ENCODE data around the gene PLD2.

The PLD2 gene

DNA sequence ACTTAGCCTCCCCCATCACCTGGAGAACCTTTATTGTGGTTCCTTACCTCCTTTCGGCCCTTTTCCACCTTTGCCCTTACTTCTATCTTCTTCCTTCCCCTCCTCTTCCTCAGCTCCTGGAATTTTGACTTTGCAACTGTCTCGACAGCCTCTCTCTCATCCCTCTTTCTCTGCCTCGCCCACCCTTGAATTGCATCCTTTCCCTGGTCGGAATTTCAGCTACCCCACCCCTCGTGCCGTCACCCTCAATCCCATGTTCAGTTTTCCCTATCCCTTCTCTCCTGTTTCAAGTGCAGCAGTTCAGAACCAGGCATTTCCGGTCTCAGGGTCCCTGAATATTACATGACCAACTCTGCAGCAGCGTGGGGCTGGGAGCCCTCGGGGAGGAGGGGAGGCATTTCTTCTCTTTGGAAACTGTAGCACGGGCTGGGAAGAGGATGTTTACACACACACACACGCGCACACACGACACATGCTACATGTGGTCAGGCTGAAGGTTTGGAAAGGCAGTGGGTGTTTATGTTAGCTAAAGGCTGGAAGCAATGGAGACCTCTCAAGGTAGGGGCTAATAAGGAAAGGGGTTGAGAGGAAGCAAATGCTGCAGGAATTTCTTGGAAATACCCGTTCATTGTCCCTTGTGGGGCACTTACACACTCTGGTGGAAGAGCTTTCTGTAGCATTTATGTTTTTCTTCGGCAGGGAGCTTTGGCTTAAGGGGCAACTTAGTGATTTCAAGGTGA is 27.2 kb downstream of the PLD2 start:
- no peak for DNase-seq (ENCODE audit: extremely low read depth in 1 of 2, low read depth in 1 of 2)

GRCh38 chr17:4834681-4835020 is 27.7 kb downstream of the PLD2 start:
- DNase-seq (ENCODE audit: extremely low read depth in 1 of 2, low read depth in 1 of 2): no peak

DNA sequence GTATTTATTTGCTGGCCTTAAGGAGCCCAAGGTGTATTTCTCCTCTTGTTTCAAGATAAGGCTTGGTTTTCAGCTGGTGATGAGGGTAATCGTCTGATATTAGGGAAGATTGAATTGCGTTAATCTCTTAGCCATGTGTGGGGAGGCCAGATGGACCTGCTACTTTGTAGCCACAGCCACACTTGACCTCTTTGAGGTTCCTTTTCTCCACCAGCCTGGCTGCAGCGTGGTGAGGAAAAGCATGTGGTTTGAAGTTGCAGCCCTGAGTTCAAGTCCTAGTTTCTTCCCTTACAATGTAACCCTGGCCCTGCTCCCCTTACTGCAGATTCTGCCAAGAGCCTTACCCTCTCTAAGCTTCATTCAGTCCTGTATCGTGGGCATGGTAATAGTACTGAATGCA is 29.3 kb downstream of the PLD2 start:
- DNase-seq (ENCODE audit: extremely low read depth in 1 of 2, low read depth in 1 of 2): no peak

DNA sequence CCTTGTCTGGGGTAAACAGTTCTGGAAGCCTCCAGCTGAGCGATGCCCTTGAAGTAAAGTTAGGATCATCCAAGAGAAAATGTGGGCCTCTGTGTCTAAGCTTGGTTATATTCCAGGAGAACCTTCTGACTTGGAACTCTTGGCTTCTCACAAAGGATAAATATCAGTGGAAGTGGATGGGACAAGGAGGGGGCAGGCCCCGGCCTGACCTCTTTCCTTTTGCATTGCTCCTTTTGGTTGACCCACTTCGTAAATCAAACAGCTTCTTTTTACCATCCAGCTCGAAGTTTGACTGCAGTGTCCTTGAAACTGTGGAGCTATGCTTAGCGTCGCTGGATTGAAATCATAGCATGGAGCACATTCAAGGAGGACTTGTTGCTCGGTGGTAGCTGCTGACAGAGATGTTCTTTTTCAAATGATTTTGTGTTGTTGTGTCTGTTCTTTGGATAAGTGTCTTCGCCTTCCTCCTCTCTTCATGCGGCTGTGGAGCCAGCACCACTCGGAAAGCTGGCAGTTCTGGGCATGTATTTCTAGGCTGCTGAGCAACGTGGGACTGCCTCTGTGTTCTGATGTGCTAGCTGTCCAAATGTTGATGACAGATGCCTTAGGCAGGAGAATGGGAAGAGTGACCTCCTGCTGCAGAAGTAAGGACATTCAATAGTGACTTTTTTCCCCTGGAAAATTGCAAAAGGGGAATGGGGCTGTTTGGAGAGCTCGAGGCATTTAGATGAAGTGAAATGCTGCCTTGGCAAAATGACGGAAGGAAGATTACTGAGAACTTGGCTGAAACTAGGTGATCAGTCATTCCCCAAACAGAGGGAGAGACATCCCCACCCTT is 30.7 kb downstream of the PLD2 start:
- no peak for DNase-seq (ENCODE audit: extremely low read depth in 1 of 2, low read depth in 1 of 2)

DNA sequence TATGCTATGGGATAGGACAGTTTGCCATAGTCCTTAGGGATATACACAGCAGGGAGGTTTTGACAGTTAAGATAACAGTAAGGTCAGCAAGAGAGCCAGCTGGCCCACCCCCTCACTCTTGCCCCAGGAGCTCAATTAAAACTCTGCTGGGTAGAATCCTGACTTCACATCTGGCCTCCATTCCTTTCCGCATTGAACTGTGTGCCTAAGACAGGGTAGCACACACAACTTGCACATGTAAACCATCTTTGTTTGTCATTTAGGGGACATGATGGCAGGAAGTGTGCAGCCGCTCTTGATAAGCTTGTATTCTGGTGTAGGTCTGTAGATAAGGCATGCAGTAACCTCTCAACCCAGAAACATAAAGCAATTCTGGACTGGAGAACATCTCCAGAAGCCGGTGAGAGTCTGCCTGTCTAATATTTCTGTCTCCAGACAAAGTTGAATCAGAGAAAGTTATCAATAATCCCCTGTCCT is 31.4 kb downstream of the PLD2 start:
- DNase-seq (ENCODE audit: extremely low read depth in 1 of 2, low read depth in 1 of 2): no peak

- no peak for DNase-seq (ENCODE audit: extremely low read depth in 1 of 2, low read depth in 1 of 2)
These were observed 32.3 kb downstream of the PLD2 start for GRCh38 chr17:4839221-4839620.

DNA sequence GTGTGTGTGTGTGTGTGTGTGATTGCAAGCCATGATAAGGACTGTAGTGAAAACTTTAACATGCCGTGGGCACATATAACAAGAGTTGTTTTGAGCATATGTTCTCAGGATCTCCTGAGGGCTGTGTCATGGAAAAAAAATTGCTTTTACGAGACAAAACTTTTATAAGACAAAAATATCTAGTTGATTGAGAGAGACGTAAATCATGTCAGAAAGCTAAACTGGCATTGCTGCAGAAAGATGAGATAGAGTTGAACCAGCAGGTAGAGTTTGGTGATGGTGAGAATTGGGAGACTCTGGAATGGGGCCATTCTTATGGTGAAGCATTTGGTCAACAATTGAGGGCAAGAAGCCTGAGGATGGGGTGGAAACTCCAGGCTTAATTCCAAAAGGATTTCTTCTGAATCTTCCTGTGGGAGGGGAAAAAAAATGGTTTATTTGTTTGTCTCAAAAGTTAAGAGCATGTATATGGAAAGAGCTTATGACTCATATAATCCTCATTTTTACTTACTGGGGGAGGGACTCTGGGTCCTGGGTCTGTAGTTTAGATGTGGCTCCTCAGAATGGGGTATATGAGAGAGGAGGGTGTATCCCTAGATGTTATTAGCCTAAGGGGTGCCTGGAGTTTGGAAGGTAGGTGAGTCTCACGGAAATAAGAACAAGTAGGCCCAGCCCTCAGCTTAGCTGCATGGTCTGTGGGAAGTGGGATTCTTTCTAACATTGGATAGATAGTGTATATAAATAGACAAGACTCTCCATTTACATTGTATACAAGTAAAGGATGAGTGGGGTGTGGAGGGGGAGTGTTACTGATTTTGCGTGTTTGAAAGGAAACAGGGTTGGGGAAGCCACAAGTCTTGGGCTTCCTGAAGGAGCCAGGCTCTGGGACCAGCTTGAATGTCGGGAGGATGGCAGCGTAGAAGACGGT is 33.3 kb downstream of the PLD2 start:
- no peak for DNase-seq (ENCODE audit: extremely low read depth in 1 of 2, low read depth in 1 of 2)

- DNase-seq (ENCODE audit: extremely low read depth in 1 of 2, low read depth in 1 of 2): peak in 1 of 2 donors; percentile 29
These were observed 33.9 kb downstream of the PLD2 start for GRCh38 chr17:4840893-4841242.

GRCh38 chr17:4842376-4842775 is 35.4 kb downstream of the PLD2 start:
- DNase-seq (ENCODE audit: extremely low read depth in 1 of 2, low read depth in 1 of 2): no peak

DNA sequence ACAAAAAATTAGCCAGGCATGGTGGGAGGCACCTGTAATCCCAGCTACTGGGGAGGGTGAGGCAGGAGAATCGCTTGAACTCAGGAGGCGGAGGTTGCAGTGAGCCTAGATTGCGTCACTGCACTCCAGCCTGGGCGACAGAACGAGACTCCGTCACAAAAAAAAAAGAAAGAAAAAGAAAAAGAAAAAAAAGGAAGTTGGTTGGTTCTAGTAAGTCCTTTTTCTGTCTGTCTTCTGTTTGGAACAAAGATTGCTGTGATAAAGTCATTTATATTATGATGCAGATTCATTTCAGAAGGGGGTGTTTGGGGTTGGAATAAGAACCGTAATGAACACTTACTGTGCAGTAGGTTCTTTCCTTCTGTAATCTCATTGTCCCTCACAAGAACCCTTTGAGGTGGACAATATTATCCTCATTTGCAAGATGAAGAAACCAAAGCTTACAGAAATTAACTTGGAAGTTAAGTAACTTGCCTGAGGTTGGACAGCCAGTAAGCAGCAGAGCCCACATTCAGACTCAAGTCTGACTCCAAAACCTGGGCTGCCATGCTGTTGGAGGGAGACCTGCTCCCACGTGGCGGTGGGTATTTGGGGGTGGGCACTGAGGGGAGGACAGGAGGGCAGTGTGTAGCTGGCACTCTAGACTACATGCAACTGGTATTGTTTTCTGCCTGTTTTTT is 36.5 kb downstream of the PLD2 start:
- DNase-seq (ENCODE audit: extremely low read depth in 1 of 2, low read depth in 1 of 2): no peak

DNA sequence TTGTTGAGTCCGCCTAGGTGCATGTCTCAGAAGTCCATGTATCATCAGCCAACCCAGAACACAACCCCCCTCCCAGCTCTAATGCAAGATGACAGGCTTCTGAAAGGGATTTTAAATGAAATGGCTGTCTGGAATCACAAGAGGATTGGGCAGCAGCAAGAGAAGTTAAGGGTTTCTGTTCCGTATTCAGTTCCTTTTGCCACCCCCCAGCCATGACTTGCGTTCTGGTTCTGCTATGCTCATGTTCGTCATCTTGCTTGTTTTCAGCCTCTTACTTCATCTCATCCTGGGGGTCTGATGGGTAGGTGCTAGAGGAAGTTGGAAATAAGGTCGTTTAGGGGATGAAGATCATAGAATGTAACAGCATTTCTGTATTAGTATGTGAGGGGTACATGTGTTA is 38.2 kb downstream of the PLD2 start:
- DNase-seq (ENCODE audit: extremely low read depth in 1 of 2, low read depth in 1 of 2): no peak

GRCh38 chr17:4846635-4847390 is 39.9 kb downstream of the PLD2 start:
- no peak for DNase-seq (ENCODE audit: extremely low read depth in 1 of 2, low read depth in 1 of 2)

DNA sequence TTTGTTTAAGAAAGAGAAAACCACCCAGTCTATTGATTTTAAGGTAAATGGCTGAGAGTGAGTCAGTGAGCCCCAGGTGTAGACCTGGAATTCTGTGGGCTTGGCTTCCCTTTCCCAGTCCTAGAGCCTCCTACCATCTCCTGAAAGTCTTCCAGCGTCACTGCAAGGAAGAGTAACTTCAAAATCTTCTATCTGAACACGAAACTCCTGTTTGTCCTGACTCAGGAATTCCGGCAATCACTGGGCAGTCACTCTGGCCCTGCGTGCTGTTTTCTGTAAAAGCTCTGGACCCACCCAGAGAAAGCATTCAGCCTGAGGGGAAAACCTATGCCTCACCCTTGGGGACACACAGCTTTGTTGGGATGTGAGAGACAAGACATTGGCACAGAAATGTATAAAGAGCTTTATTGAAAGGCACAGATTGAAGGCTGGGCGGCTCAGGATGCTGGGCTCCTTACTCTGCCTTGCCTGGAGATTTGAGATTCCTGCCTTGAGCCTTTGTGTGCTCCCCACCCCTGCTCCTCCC is 42.1 kb downstream of the PLD2 start:
- no peak for DNase-seq (ENCODE audit: extremely low read depth in 1 of 2, low read depth in 1 of 2)

GRCh38 chr17:4850246-4850645 is 43.3 kb downstream of the PLD2 start:
- no peak for DNase-seq (ENCODE audit: extremely low read depth in 1 of 2, low read depth in 1 of 2)

- no peak for DNase-seq (ENCODE audit: extremely low read depth in 1 of 2, low read depth in 1 of 2)
These were observed 44.1 kb downstream of the PLD2 start for GRCh38 chr17:4851084-4851483.

DNA sequence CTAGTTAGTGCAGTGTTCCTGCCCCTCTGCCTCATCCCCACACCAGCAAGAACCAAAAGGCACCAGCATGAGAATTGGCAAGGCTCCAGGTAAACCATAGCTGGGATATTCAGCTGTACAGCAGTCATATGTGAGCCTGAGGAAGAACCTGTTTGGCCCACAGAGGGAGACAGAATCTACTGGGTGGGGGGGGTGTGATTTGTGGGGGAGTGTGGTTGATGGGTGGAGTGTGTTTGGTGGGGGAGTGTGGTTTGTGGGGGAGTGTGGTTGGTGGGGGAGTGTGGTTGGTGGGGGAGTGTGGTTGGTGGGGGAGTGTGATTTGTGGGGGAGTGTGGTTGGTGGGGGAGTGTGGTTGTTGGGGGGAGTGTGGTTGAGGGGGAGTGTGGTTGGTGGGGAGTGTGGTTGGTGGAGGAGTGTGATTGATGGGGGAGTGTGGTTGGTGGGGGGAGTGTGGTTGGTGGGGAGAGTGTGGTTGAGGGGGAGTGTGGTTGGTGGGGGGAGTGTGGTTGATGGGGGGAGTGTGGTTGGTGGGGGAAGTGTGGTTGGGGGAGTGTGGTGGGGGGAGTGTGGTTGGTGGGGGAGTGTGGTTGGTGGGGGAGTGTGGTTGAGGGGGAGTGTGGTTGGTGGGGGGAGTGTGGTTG is 45.7 kb downstream of the PLD2 start:
- no peak for DNase-seq (ENCODE audit: extremely low read depth in 1 of 2, low read depth in 1 of 2)

GRCh38 chr17:4853208-4853671 is 46.3 kb downstream of the PLD2 start:
- no peak for DNase-seq (ENCODE audit: extremely low read depth in 1 of 2, low read depth in 1 of 2)

GRCh38 chr17:4854111-4854681 is 47.2 kb downstream of the PLD2 start:
- no peak for DNase-seq (ENCODE audit: extremely low read depth in 1 of 2, low read depth in 1 of 2)
